ENCODE data around the gene MEG3. TPM values are rescaled to one million over a fixed set of nuclear protein-coding genes. Genes with fewer than 3 reads are reported as not detected.

Gene MEG3
- total and polyA plus RNA-seq, 2 of the 4 experiments (the other 2 are of a cell fraction): 31.5 to 556 TPM

GRCh38 chr14:100820957-100821356 lies 5.0 kb upstream of the MEG3 start:
- no peak overlapping the region for H2BK20ac ChIP-seq (ENCODE audit: low read depth, low read length)
- H2AFZ ChIP-seq (replicated peaks; ENCODE audit: low read length, poor library complexity): no peak overlapping the region
- H3K27ac ChIP-seq (ENCODE audit: insufficient read depth, low read length): no peak overlapping the region
- no peak for DNase-seq
- H3K9me1 ChIP-seq (ENCODE audit: insufficient read depth, low read length): peaks cover 7% of the 10 kb centered on the region
- ATAC-seq (ENCODE audit: low read depth): no peak
- no peak overlapping the region for H2AK9ac ChIP-seq (replicated peaks; ENCODE audit: low read depth, low read length, poor library complexity)
- no peaks in the 10 kb centered on the region; the same call in 1 of the 2 replicates for H3K27me3 ChIP-seq (ENCODE audit: control insufficient read depth, insufficient read depth, low read length)
- 17% methylated on average over 1 of the region's 4 CpGs; no CpG with 5 or more reads in 1 of the 2 experiments for WGBS, 2 experiments (ENCODE audit: extremely low coverage in 2 of 2, insufficient read length in 1 of 2)
- no peak overlapping the region for H2AK5ac ChIP-seq (ENCODE audit: low read depth, low read length)
- TF ChIP-seq BHLHE40 (IDR thresholded peaks at IDR 0.05; ENCODE audit: low read depth, low read length) (no peak), CTCF (conservative IDR thresholded peaks at IDR 0.05; ENCODE audit: low read depth, low read length) (no peak), MAFK (IDR thresholded peaks at IDR 0.05; ENCODE audit: low read depth, low read length) (no peak), USF2 (IDR thresholded peaks at IDR 0.05; ENCODE audit: low read depth, low read length) (no peak), MXI1 (IDR thresholded peaks at IDR 0.05; ENCODE audit: borderline replicate concordance, low read depth, low read length) (no peak)
- H3K4me1 ChIP-seq (ENCODE audit: control insufficient read depth, insufficient read depth, low read length): peaks cover 10% of the 10 kb centered on the region
- H4K91ac ChIP-seq (ENCODE audit: insufficient read depth, low read depth, low read length): no peak overlapping the region
- H3K14ac ChIP-seq (replicated peaks; ENCODE audit: low read depth, low read length): no peak overlapping the region
- H3K36me3 ChIP-seq (ENCODE audit: control insufficient read depth, insufficient read depth, low read length): no peaks in the 10 kb centered on the region
- no peak overlapping the region for H3K4ac ChIP-seq (ENCODE audit: low read depth, low read length)
- H3K23ac ChIP-seq (ENCODE audit: low read depth, low read length): no peak overlapping the region
- in situ Hi-C loops (cut with MboI; ENCODE audit: low sequenced_read_pairs) (no loop called here), intact Hi-C loops (cut with micrococcal nuclease) (loop anchor here (5.0 to 10.0 kb wide), 2 partner anchors 74 to 126 kb away; no protein-coding TSS in a partner anchor), dilution Hi-C loops (cut with HindIII; ENCODE audit: low sequenced_read_pairs, unreplicated experiment) (no loop called here)
- no peak overlapping the region for H4K5ac ChIP-seq (ENCODE audit: low read depth, low read length)
- no peaks in the 10 kb centered on the region for H3K9me3 ChIP-seq (ENCODE audit: control insufficient read depth, insufficient read depth, low read length)
- BruUV-seq (replicated peaks): no TSS peak
- ChIA-PET POLR2A (ENCODE audit: unreplicated experiment) (no interaction called here), CTCF (no interaction called here)
- no peak overlapping the region for H2BK15ac ChIP-seq (ENCODE audit: low read depth, low read length)
- no peak overlapping the region for H2BK120ac ChIP-seq (ENCODE audit: low read depth, low read length)
- no peak overlapping the region for H4K8ac ChIP-seq (ENCODE audit: low read depth in 2 of 2, low read length in 2 of 2)
- peaks cover 0 to 9% of the 10 kb centered on the region in 2 experiments; a peak in 1 of 4 replicates for H3K79me1 ChIP-seq (ENCODE audit: low read depth in 1 of 2, low read length in 2 of 2)
- no peak overlapping the region for H3K56ac ChIP-seq (ENCODE audit: extremely low read depth, insufficient read depth, low read length)
- H3K9ac ChIP-seq (ENCODE audit: low read depth, low read length): no peak overlapping the region
- no peak overlapping the region for H2BK5ac ChIP-seq (ENCODE audit: low read depth, low read length, poor library complexity, severe bottlenecking)
- no peak overlapping the region for H3K4me2 ChIP-seq (ENCODE audit: low read depth, low read length)
- no peak overlapping the region for H3K18ac ChIP-seq (ENCODE audit: low read depth, low read length)
- H3K4me3 ChIP-seq (ENCODE audit: insufficient read depth, low read depth, low read length): no peak overlapping the region
- no peaks in the 10 kb centered on the region for H4K20me1 ChIP-seq (ENCODE audit: insufficient read depth, low read length)
